Common myeloid progenitor, CD34-positive (primary cell): ENCODE measurements around the gene PPM1L.

Experiments used
- CTCF ChIA-PET: fragments of 350-600 bp; sonication (Branson Sonifier 250); formaldehyde crosslinking; loops from one replicate; lab custom pipeline; 2021; ENCODE audit warnings: antibody characterized with exemption; lab: Charles Lee
- POLR2A ChIA-PET: fragments of 350-600 bp; sonication (Branson Sonifier 250); formaldehyde crosslinking; loops from one replicate; lab custom pipeline; 2021; ENCODE audit warnings: antibody characterized with exemption; lab: Charles Lee
- DNase-seq, 3 donors: peaks; one replicate each; pipeline versions ENCODE4 v3.0.0 to v3.0.0-alpha.2; 2013
- H3K27ac ChIP-seq, 2 experiments: 1 replicate in 1 of 2; 2 replicates in 1 of 2; pipeline ENCODE4 v1.7.0; 2013; ENCODE audit warnings: inconsistent platforms in 2 of 2, low read length in 2 of 2, mild to moderate bottlenecking in 2 of 2, low read depth in 1 of 2, moderate library complexity in 1 of 2; ENCODE audit not compliant: severe bottlenecking in 2 of 2, insufficient read depth in 1 of 2, poor library complexity in 1 of 2
- H3K27me3 ChIP-seq, 5 experiments: replicated peaks in 2 of 5; 1 replicate in 3 of 5; 2 replicates in 2 of 5; pipeline versions ENCODE4 v1.6.1 to v1.7.0; 2013; ENCODE audit warnings: low read length in 4 of 5, mild to moderate bottlenecking in 2 of 5, moderate library complexity in 2 of 5, inconsistent platforms in 1 of 5; ENCODE audit not compliant: insufficient read depth in 5 of 5, control insufficient read depth in 4 of 5
- H3K36me3 ChIP-seq, 4 experiments: 1 replicate in 2 of 4; 2 replicates in 2 of 4; pipeline versions ENCODE4 v1.6.1 to v1.7.0; 2013; ENCODE audit warnings: low read length in 3 of 4, control low read depth in 1 of 4, mild to moderate bottlenecking in 1 of 4; ENCODE audit not compliant: control insufficient read depth in 4 of 4, insufficient read depth in 4 of 4
- H3K4me1 ChIP-seq, 4 experiments: 1 replicate in 3 of 4; 2 replicates in 1 of 4; pipeline versions ENCODE4 v1.6.1 to v1.7.1; 2013; ENCODE audit warnings: low read length in 3 of 4, mild to moderate bottlenecking in 3 of 4, control low read depth in 1 of 4, inconsistent platforms in 1 of 4, moderate library complexity in 1 of 4; ENCODE audit not compliant: control insufficient read depth in 4 of 4, insufficient read depth in 4 of 4; ENCODE audit errors: control extremely low read depth in 1 of 4
- H3K4me3 ChIP-seq, 7 experiments: 1 replicate in 4 of 7; 2 replicates in 3 of 7; pipeline versions ENCODE4 v1.5.1 to v1.7.0; 2013; ENCODE audit warnings: mild to moderate bottlenecking in 7 of 7, low read length in 6 of 7, moderate library complexity in 6 of 7, inconsistent platforms in 2 of 7, low read depth in 2 of 7, control low read depth in 1 of 7; ENCODE audit not compliant: insufficient read depth in 4 of 7, control insufficient read depth in 1 of 7; ENCODE audit errors: extremely low read depth in 1 of 7
- H3K9me3 ChIP-seq, 5 experiments: 1 replicate in 4 of 5; 2 replicates in 1 of 5; pipeline versions ENCODE4 v1.6.1 to v1.7.1; 2013; ENCODE audit warnings: low read length in 4 of 5, mild to moderate bottlenecking in 2 of 5, inconsistent platforms in 1 of 5, low read depth in 1 of 5, moderate library complexity in 1 of 5; ENCODE audit not compliant: control insufficient read depth in 4 of 5, insufficient read depth in 2 of 5; ENCODE audit errors: control extremely low read depth in 1 of 5
- WGBS: methylation state at CpG from one replicate; pipeline ENCODE4 v1.1.5; 2013; ENCODE audit not compliant: insufficient coverage; 5-methylcytosine and 5-hydroxymethylcytosine counted together

The PPM1L gene

DNA sequence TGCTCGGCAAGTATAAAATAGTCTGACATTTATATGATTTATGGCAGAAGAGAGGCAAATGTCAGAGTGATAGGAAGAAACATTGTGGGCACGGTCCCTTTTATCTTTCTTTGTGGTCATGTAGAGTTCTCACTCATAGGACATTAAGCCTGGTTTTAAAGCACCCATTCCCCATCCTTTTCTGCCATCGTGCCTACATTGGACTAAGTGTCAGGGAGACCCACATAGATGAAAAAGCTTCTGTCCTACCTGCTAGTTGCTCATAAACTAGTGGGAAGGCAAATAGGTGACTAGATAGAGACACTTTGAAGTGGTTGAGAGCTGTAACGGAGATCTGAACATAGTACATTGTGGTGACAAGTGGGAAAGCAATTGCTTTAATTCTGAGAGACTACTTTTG is 193.4 kb downstream of the PPM1L start:
- Histone ChIP-seq H3K36me3 (no peaks in the 10 kb centered on the region), H3K4me1 (no peaks in the 10 kb centered on the region), H3K27me3 (no peaks in the 10 kb centered on the region), H3K27ac (no peak overlapping the region), H3K4me3 (no peak overlapping the region), H3K9me3 (no peaks in the 10 kb centered on the region)
- 80% methylated on average over 3 of the region's 4 CpGs for WGBS
- CTCF ChIA-PET: interaction anchor here (2.8 kb wide), 1 partner anchor 240 kb away, joined by 11 read pairs; no protein-coding TSS in a partner anchor
- DNase-seq: peak in 1 of 3 donors; percentile 18
- POLR2A ChIA-PET: no interaction called here

GRCh38 chr3:160950542-160950941 is 194.5 kb downstream of the PPM1L start:
- 100% methylated on average over 2 of the region's 2 CpGs for WGBS
- no peaks in the 10 kb centered on the region for H3K36me3 ChIP-seq
- no peak overlapping the region for H3K4me3 ChIP-seq
- H3K27ac ChIP-seq: no peak overlapping the region
- H3K27me3 ChIP-seq: no peaks in the 10 kb centered on the region
- CTCF ChIA-PET: interaction anchor here (1.2 kb wide), 1 partner anchor 242 kb away, joined by 3 read pairs; no protein-coding TSS in a partner anchor
- H3K4me1 ChIP-seq: no peaks in the 10 kb centered on the region
- H3K9me3 ChIP-seq: no peaks in the 10 kb centered on the region
- no peak for DNase-seq
- POLR2A ChIA-PET: no interaction called here

- ChIA-PET POLR2A (no interaction called here), CTCF (interaction anchor here (1.2 kb wide), 1 partner anchor 243 kb away, joined by 3 read pairs; no protein-coding TSS in a partner anchor)
- no peak for DNase-seq
- no peak overlapping the region for H3K27ac ChIP-seq
- no CpG with 5 or more reads among the region's 2 CpGs for WGBS
- no peaks in the 10 kb centered on the region for H3K4me1 ChIP-seq
- no peaks in the 10 kb centered on the region for H3K27me3 ChIP-seq
- no peak overlapping the region for H3K4me3 ChIP-seq
- no peaks in the 10 kb centered on the region for H3K36me3 ChIP-seq
- H3K9me3 ChIP-seq: no peaks in the 10 kb centered on the region
Measured at GRCh38 chr3:160950954-160951353, 194.9 kb downstream of the PPM1L start.

- CTCF ChIA-PET: interaction anchor here (0.6 kb wide), 1 partner anchor 475 kb away, joined by 4 read pairs; no protein-coding TSS in a partner anchor
- POLR2A ChIA-PET: no interaction called here
- no peak overlapping the region for H3K4me3 ChIP-seq
- no peaks in the 10 kb centered on the region for H3K9me3 ChIP-seq
- 89% methylated on average over 5 of the region's 8 CpGs for WGBS
- no peaks in the 10 kb centered on the region for H3K36me3 ChIP-seq
- H3K4me1 ChIP-seq: no peaks in the 10 kb centered on the region
- DNase-seq: no peak
- no peak overlapping the region for H3K27ac ChIP-seq
- H3K27me3 ChIP-seq: no peaks in the 10 kb centered on the region
Measured at GRCh38 chr3:160951642-160952487, 195.8 kb downstream of the PPM1L start.

DNA sequence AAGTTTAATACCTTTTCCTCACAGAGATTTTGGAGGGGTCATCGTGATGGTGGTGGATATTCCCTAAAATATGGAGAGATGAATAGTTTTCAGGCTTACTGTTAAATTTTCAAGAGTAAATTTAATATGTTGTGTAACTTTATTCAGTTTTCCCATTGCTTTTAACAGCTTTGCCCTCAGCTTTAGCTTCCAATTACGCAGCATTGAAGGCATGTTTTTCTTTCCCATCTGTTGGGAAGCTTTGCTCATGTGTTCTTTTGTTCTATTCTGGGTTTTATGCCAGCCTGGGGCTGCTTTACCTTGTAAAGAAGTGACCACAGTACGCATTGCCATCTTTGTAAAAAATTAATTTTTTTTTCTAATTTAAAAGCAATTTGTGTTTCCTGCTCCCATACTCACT is 197.7 kb downstream of the PPM1L start:
- H3K4me1 ChIP-seq: no peaks in the 10 kb centered on the region
- ChIA-PET CTCF (no interaction called here), POLR2A (no interaction called here)
- H3K9me3 ChIP-seq: no peaks in the 10 kb centered on the region
- no peaks in the 10 kb centered on the region for H3K27me3 ChIP-seq
- 100% methylated on average over 1 of the region's 3 CpGs for WGBS
- H3K27ac ChIP-seq: no peak overlapping the region
- no peaks in the 10 kb centered on the region for H3K36me3 ChIP-seq
- H3K4me3 ChIP-seq: no peak overlapping the region
- DNase-seq: no peak

DNA sequence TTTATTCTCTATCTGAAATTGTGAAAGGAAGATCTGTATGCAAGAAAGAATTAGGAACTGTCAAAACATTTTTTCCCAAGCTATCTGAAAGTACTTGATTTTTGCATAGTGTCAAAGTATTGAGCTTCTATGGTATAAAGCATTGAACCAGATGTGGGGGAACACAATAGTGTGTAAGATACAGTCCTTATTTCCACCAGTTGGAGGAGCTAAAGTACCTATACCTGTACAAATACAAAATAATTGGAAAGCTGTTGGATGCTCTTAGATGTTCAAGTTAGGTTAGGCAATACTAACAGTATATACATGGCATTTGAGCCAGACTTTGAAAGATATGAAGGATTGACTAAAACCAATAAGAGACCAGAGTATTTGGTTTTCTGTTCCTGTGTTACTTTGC is 200.8 kb downstream of the PPM1L start:
- ChIA-PET CTCF (interaction anchor here (0.8 to 3.6 kb wide), 23 partner anchors 9 to 466 kb away, joined by 3 to 17 read pairs (median 4); partner anchors contain the start of gene B3GALNT1), POLR2A (no interaction called here)
- Histone ChIP-seq H3K27ac (no peak overlapping the region), H3K4me1 (no peaks in the 10 kb centered on the region), H3K27me3 (no peaks in the 10 kb centered on the region), H3K9me3 (no peaks in the 10 kb centered on the region), H3K4me3 (no peak overlapping the region), H3K36me3 (no peaks in the 10 kb centered on the region)
- DNase-seq: peak; percentile 46 to 62 (median 57)

DNA sequence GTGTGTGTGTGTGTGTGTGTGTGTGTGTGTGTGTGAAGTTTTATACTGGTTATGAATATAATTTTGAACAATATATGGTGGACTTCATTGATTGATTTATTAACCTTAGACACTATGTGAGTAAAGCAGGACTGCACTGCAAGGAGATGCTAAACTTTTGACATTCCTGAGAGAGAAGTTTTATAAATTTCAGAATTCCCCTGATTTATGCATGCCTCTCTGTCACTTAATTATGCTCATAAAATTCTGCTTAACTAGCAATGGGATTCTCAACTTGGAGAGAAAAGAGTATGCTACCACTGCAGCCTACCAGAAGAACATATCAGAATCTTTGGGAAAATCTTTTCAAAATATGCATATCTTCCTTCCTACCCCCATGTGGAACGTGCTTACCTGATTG is 204.5 kb downstream of the PPM1L start:
- Histone ChIP-seq H3K4me1 (no peaks in the 10 kb centered on the region), H3K27ac (no peak overlapping the region), H3K36me3 (no peaks in the 10 kb centered on the region), H3K4me3 (no peak overlapping the region), H3K27me3 (no peaks in the 10 kb centered on the region), H3K9me3 (no peaks in the 10 kb centered on the region)
- POLR2A ChIA-PET: no interaction called here
- DNase-seq: no peak
- WGBS: no CpG with 5 or more reads among the region's 1 CpG
- CTCF ChIA-PET: interaction anchor here (1.3 kb wide), 1 partner anchor 144 kb away, joined by 4 read pairs; no protein-coding TSS in a partner anchor
